HG03097 (cell line): ENCODE data around the gene L3MBTL1.
"Not testable (repeated sequence)": the region's sequence is repeated elsewhere in the genome, so short reads cannot be mapped to it uniquely, and the experiment has no call there.

Source experiments
- ATAC-seq: cut with Tn5 transposase; IDR thresholded peaks from one replicate; pipeline ENCODE4 v1.9.1; 2021; ENCODE audit not compliant: unreplicated experiment, low FRiP score

Gene L3MBTL1

DNA sequence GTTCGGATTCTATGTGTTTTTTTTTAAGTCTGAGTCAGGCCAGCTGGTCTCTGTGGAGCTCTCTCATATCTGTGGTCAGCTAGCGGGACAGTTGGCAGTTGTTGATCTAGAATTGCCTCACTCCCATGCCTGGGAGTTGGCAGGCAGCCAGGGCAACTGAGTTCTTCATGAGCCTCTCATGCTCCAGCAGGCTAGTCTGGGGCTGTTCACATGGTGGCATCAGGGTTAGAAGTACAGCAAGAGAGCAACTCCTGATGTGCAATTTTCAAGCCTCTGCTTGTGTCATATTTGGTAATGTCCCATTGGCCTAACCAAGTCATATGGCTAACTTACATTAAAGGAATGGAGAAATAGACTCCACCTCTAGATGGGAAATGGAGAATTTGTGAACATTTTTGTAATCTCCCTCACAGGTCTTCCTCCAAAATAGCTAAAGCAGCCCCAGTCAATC, 76.5 kb downstream of the L3MBTL1 start:
- no peak for ATAC-seq

DNA sequence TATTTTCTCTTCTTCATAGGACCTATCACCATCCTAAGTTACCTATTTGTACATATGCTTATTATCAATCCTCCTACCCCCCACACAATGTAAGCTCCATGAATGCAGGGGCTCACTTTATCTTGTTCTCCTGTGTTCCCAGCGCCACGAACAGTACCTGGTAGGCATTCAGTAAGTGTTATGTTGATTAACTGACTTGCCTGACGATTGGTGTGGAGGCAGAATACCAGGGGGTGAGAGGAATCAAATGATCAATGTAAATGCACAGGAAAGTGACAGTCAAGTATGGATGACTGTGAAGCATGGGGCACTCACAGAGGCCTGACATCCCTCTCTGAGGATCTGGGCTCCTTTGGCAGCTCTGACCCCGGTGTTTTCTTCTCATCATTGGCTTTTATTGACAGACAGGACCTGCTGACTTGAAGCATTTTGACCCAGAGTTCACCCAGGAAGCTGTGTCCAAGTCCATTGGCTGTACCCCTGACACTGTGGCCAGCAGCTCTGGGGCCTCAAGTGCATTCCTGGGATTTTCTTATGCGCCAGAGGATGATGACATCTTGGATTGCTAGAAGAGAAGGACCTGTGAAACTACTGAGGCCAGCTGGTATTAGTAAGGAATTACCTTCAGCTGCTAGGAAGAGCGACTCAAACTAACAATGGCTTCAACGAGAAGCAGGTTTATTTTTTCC, 77.1 kb downstream of the L3MBTL1 start:
- ATAC-seq: no peak

DNA sequence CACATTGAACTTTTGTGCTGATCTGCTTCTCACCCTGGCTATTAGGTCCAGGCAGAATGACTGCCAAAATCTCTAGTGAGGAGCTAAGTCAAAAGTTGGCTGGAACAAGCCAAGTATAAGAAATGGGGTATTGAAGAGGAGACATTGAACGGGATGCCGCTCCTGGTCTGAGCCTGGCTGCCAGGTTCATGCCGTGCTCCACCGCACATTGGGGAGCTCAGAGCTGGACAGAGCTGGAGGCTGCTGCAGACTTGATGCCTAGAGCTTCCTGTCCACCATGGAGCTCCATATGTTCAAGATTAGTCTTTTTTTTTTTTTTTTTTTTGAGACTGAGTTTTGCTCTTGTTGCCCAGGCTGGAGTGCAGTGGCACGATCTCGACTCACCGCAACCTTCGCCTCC, 79.1 kb downstream of the L3MBTL1 start:
- no peak for ATAC-seq

DNA sequence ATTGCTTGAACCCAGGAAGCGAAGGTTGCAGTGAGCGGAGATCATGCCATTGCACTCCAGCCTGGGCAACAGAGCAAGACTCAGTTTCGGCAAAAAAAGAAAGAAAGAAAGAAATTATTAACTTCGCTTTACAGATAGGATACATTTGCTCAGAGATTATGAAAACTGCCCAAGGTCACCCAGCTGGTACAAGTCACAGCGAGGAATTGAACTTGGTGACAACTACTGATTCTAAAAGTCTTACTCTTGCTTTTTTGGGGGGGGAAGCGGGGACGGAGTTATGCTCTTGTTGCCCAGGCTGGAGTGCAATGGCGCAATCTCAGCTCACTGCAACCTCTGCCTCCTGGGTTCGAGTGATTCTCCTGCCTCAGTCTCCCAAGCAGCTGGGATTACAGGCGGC, 81.0 kb downstream of the L3MBTL1 start:
- ATAC-seq: not testable (repeated sequence)

DNA sequence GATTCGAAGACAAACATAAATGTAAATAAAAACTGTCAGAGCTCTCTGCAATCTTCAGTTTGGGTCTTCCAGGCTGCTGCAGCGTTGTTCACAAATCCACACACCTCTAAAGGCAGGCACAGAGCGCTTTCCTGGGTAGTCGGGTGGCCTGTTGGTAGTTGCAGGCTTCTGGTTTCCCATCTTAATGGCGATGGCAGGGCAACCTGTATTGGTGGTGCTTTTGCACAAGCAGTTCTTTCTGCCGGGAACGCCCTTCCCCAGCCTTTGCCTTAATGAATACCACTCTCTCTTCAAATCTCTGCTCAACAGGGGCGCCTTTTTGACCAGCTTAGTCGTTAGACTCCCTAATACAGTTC, 82.5 kb downstream of the L3MBTL1 start:
- no peak for ATAC-seq

DNA sequence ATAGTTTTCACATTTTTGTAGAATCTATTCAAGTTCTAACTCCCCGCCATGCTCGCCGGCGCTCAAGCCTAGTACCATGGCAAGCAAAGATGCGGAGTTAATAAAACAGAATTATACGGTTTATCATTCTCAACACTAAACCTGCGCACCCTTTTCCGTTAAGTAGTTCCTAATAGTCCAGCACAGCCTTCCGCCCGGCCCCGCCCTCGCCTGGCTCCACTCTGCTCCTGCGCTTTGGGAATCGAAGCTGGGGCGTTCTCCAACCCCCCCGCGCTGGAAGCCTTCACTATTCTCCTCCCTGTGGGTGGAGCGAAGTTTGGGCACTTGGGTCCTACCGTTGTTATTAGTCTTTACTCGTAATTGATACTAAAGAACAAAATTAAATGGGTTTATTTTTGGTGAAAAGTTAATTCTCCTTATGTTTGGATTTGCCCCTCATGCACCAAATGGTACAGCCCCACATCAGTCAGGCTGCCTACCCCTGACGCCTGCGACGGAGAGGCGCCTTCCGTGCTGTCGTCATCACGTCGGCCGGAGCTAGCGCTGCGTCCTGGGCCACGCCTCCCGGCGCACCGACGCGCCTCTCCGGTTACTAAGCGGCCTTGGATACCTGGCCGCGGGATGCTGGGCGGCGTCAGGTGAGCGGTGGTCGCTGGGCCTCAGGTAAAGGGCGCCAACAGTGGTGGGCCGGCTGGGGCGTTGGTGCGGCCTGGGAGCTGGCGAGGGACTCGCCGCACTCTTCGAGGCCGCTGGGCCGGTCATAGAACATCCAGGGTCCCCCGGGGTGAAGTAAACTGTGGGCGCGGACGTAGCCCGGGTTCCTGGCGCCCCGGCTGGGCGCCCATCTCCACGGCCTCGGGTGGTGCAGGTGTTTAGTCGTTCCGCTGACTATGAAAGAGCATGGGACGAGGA, 83.2 kb downstream of the L3MBTL1 start, which contains the start of gene IFT52:
Gene IFT52 (plus strand): TSS at position 546 of the 912 bp plus-strand sequence. CDS start 3,762 bp downstream, outside the sequence.
- ATAC-seq: peak; percentile 98
